GM19099 (cell line): ENCODE data around the gene ITGB8.

ENCODE experiments used
- POLR2A ChIP-seq: IDR thresholded peaks from 3 replicates; pipeline ENCODE4 v1.6.1; 2011; ENCODE audit warnings: low read depth; ENCODE audit not compliant: insufficient read length; ENCODE audit errors: extremely low read depth

The ITGB8 gene

GRCh38 chr7:20408467-20408826, 77.7 kb downstream of the ITGB8 start:
- no peak for TF ChIP-seq POLR2A

- no peak for TF ChIP-seq POLR2A
Observed at GRCh38 chr7:20409961-20410360, 79.3 kb downstream of the ITGB8 start.

GRCh38 chr7:20411372-20411771, 80.7 kb downstream of the ITGB8 start:
- no peak for TF ChIP-seq POLR2A

GRCh38 chr7:20412032-20412431, 81.3 kb downstream of the ITGB8 start:
- TF ChIP-seq POLR2A, result no peak

GRCh38 chr7:20417260-20417659, 86.6 kb downstream of the ITGB8 start:
- no peak for TF ChIP-seq POLR2A

GRCh38 chr7:20417675-20418382, 87.1 kb downstream of the ITGB8 start:
- no peak for TF ChIP-seq POLR2A

GRCh38 chr7:20424500-20424899, 93.8 kb downstream of the ITGB8 start:
- TF ChIP-seq POLR2A, result no peak

- TF ChIP-seq POLR2A, result no peak
Observed at GRCh38 chr7:20430664-20431063, 100.0 kb downstream of the ITGB8 start.

- TF ChIP-seq POLR2A, result no peak
Observed at GRCh38 chr7:20431146-20431545, 100.4 kb downstream of the ITGB8 start.

- TF ChIP-seq POLR2A, result no peak
Observed at GRCh38 chr7:20432071-20432470, 101.4 kb downstream of the ITGB8 start.

- no peak for TF ChIP-seq POLR2A
Observed at GRCh38 chr7:20435305-20435704, 104.6 kb downstream of the ITGB8 start.

- TF ChIP-seq POLR2A, result no peak
Observed at GRCh38 chr7:20438248-20438647, 107.5 kb downstream of the ITGB8 start.

GRCh38 chr7:20438694-20439376, 108.1 kb downstream of the ITGB8 start:
- no peak for TF ChIP-seq POLR2A

- TF ChIP-seq POLR2A, result no peak
Observed at GRCh38 chr7:20439416-20440185, 108.9 kb downstream of the ITGB8 start.

GRCh38 chr7:20440472-20441105, 109.9 kb downstream of the ITGB8 start:
- TF ChIP-seq POLR2A, result no peak

GRCh38 chr7:20441346-20441745, 110.6 kb downstream of the ITGB8 start:
- TF ChIP-seq POLR2A, result no peak

- TF ChIP-seq POLR2A, result no peak
Observed at GRCh38 chr7:20441991-20442441, 111.3 kb downstream of the ITGB8 start.
